Keratinocyte (primary cell): ENCODE data around the gene IFITM5. TPM values are rescaled to one million over a fixed set of nuclear protein-coding genes. Genes with fewer than 3 reads are reported as not detected.

Experiments used
- DNase-seq: peaks from one replicate; pipeline ENCODE4 v3.0.0-alpha.2; 2011; ENCODE audit warnings: low read depth, missing footprints, low spot score
- FAIRE-seq: peaks from 2 replicates; lab custom pipeline; 2011; peaks lifted over from hg19 to GRCh38; lab: Jason Lieb, UNC
- H2AFZ ChIP-seq: 2 replicates; pipeline ENCODE4 v1.6.0; 2012; ENCODE audit warnings: low read length, control low read depth, inconsistent platforms; ENCODE audit not compliant: control insufficient read depth
- H3K27ac ChIP-seq: 2 replicates; pipeline ENCODE4 v1.5.1; 2011; ENCODE audit warnings: low read length; ENCODE audit not compliant: control insufficient read depth, insufficient read depth
- H3K27me3 ChIP-seq: 3 replicates; pipeline ENCODE4 v1.6.0; 2011; ENCODE audit warnings: low read length; ENCODE audit not compliant: control insufficient read depth, insufficient read depth; ENCODE audit errors: extremely low read depth
- H3K36me3 ChIP-seq, 2 experiments: 2 replicates in 1 of 2; 3 replicates in 1 of 2; pipeline ENCODE4 v1.5.1; 2011; ENCODE audit warnings: low read length in 2 of 2, mild to moderate bottlenecking in 1 of 2; ENCODE audit not compliant: control insufficient read depth in 2 of 2, insufficient read depth in 2 of 2; ENCODE audit errors: extremely low read depth in 1 of 2
- H3K4me1 ChIP-seq: 3 replicates; pipeline ENCODE4 v1.5.1; 2011; ENCODE audit warnings: low read length; ENCODE audit not compliant: control insufficient read depth, insufficient read depth; ENCODE audit errors: extremely low read depth
- H3K4me2 ChIP-seq: 3 replicates; pipeline ENCODE4 v1.6.0; 2011; ENCODE audit warnings: low read depth, low read length; ENCODE audit not compliant: control insufficient read depth, insufficient read depth; ENCODE audit errors: extremely low read depth
- H3K4me3 ChIP-seq, 3 experiments: fragments of 200-600 bp in 1 of 3; sonication (generic) in 1 of 3; 2 replicates in 2 of 3; 3 replicates in 1 of 3; pipeline ENCODE4 v1.5.1; 2011 to 2016; ENCODE audit warnings: low read length in 3 of 3, mild to moderate bottlenecking in 3 of 3, control low read depth in 2 of 3, inconsistent platforms in 1 of 3, low read depth in 1 of 3, mixed read lengths in 1 of 3, mixed run types in 1 of 3, moderate library complexity in 1 of 3; ENCODE audit not compliant: control insufficient read depth in 2 of 3, insufficient read depth in 2 of 3; ENCODE audit errors: extremely low read depth in 1 of 3
- H3K79me2 ChIP-seq: 2 replicates; pipeline ENCODE4 v1.6.0; 2012; ENCODE audit warnings: low read length; ENCODE audit not compliant: control insufficient read depth, insufficient read depth
- H3K9ac ChIP-seq: 3 replicates; pipeline ENCODE4 v1.6.0; 2011; ENCODE audit warnings: low read length; ENCODE audit not compliant: control insufficient read depth, insufficient read depth; ENCODE audit errors: extremely low read depth
- H3K9me1 ChIP-seq: 3 replicates; pipeline ENCODE4 v1.6.0; 2011; ENCODE audit warnings: low read length; ENCODE audit not compliant: control insufficient read depth, insufficient read depth; ENCODE audit errors: extremely low read depth
- H3K9me3 ChIP-seq: 2 replicates; pipeline ENCODE4 v1.5.1; 2012; ENCODE audit warnings: low read depth, low read length; ENCODE audit not compliant: control insufficient read depth
- H4K20me1 ChIP-seq: 3 replicates; pipeline ENCODE4 v1.6.0; 2011; ENCODE audit warnings: low read length; ENCODE audit not compliant: control insufficient read depth, insufficient read depth; ENCODE audit errors: extremely low read depth
- EZH2 ChIP-seq: IDR thresholded peaks from one replicate; pipeline ENCODE4 v1.6.1; 2012; ENCODE audit warnings: inconsistent platforms, mild to moderate bottlenecking, low read length, moderate library complexity
- dilution Hi-C: fragments of 300-500 bp; cut with MboI; formaldehyde crosslinking; loops from one replicate; pipeline ENCODE4 v1.7.0; 2020; ENCODE audit warnings: low sequenced_read_pairs; ENCODE audit not compliant: extremely low pct_ligation_motif_present
- polyA plus RNA-seq, 5 experiments: library from polyadenylated mRNA; depleted of rRNA in 3 of 5; stranded (reverse) in 3 of 5; stranded (forward) in 1 of 5; unstranded in 1 of 5; fragments of >200 nt; gene quantifications; 1 replicate in 1 of 5; 2 replicates in 3 of 5; 3 replicates in 1 of 5; pipeline versions ENCODE4 v1.2.1 to v1.2.3, GENCODE V29; 2011 to 2012; ENCODE audit warnings: missing spikeins in 2 of 5, low read depth in 1 of 5, low replicate concordance in 1 of 5
- TF ChIP-seq, protein P1 (sequence below), 3 experiments: IDR thresholded peaks in 1 of 3; conservative IDR thresholded peaks in 1 of 3; optimal IDR thresholded peaks in 1 of 3; 2 replicates in 2 of 3; 3 replicates in 1 of 3; pipeline versions ENCODE3 to v1.5.1; 2011; ENCODE audit warnings: low read length in 3 of 3, mild to moderate bottlenecking in 3 of 3, moderate library complexity in 2 of 3, control low read depth in 1 of 3, inconsistent platforms in 1 of 3; ENCODE audit not compliant: insufficient read depth in 2 of 3; ENCODE audit errors: extremely low read depth in 1 of 3

Gene IFITM5
- polyA plus RNA-seq, 1 donor (not counting 4 experiments of a cell fraction or from before 2014, with no cell fraction given) = not detected

DNA sequence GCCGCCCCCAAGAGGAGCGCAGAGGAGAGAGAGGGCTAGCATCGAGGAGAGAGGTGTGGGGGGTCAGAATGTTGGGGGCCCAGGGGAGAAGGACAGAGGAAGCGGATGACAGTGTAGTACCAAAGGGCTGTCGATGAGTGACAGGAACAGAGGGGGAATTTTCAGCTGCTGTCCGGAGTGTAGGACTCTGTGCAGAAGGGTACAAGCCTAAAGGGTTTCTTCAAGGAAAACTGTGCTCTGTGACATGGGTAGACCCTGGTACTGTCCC, 26.5 kb downstream of the IFITM5 start:
- dilution Hi-C loops = no loop called here
- H3K4me2 ChIP-seq = no peak overlapping the region
- TF ChIP-seq, protein P1, sequence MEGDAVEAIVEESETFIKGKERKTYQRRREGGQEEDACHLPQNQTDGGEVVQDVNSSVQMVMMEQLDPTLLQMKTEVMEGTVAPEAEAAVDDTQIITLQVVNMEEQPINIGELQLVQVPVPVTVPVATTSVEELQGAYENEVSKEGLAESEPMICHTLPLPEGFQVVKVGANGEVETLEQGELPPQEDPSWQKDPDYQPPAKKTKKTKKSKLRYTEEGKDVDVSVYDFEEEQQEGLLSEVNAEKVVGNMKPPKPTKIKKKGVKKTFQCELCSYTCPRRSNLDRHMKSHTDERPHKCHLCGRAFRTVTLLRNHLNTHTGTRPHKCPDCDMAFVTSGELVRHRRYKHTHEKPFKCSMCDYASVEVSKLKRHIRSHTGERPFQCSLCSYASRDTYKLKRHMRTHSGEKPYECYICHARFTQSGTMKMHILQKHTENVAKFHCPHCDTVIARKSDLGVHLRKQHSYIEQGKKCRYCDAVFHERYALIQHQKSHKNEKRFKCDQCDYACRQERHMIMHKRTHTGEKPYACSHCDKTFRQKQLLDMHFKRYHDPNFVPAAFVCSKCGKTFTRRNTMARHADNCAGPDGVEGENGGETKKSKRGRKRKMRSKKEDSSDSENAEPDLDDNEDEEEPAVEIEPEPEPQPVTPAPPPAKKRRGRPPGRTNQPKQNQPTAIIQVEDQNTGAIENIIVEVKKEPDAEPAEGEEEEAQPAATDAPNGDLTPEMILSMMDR (optimal IDR thresholded peaks at IDR 0.05 in 1 of 3, IDR thresholded peaks at IDR 0.05 in 1 of 3, conservative IDR thresholded peaks at IDR 0.05 in 1 of 3; ENCODE audit: extremely low read depth in 1 of 3, insufficient read depth in 2 of 3, low read length in 3 of 3) = no peak
- no peak for TF ChIP-seq EZH2
- no peaks in the 10 kb centered on the region for H3K79me2 ChIP-seq
- DNase-seq (no peak), FAIRE-seq (no peak)
- H4K20me1 ChIP-seq = no peaks in the 10 kb centered on the region
- no peak overlapping the region for H3K4me3 ChIP-seq
- no peaks in the 10 kb centered on the region for H3K9me3 ChIP-seq
- peaks cover 3% of the 10 kb centered on the region for H3K4me1 ChIP-seq
- H3K9me1 ChIP-seq = no peaks in the 10 kb centered on the region
- H3K27ac ChIP-seq = no peak overlapping the region
- H3K27me3 ChIP-seq = peaks cover 10% of the 10 kb centered on the region
- H3K9ac ChIP-seq = no peak overlapping the region
- H2AFZ ChIP-seq = no peak overlapping the region
- H3K36me3 ChIP-seq = no peaks in the 10 kb centered on the region

DNA sequence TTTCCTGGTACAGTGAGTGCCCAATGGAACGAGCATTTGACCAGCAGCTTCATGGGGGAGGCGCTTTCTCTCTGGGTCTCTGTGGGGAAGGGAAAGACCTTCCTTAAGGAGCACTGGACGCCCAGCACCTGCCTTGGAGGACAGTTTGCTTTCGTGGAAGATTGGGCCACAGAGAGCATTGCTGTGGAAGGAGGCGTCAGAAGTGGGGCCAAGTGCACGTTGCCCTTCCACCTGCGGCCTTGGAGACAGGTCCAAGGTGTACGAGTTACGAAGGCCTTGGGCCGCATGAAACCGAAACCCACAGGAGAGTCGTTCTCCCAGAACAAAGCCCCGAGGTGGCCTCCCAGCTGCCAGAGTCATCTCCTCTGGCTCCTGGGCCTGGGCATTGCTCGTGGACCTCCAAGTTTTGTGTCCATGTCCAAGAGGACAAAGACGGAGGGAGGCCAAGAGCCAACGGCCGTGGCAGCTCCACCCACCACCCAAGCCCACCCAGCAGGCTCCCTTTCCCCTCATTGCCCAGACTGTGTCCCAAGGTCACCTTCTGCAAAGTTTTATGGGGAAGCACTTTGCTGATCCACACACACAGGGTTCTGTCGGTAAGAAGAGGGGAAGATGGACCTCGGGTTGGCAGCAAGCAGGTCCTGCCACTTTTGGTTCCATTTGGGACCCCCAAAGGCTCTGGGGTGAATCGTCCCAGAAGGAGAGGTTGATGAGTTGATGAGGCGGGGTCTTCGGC, 27.0 kb downstream of the IFITM5 start:
- Histone ChIP-seq H3K79me2 (no peaks in the 10 kb centered on the region), H3K4me1 (peaks cover 7% of the 10 kb centered on the region), H4K20me1 (no peaks in the 10 kb centered on the region), H3K27me3 (peaks cover 6% of the 10 kb centered on the region), H3K9me1 (no peaks in the 10 kb centered on the region), H2AFZ (no peak overlapping the region), H3K4me2 (no peak overlapping the region), H3K36me3 (no peaks in the 10 kb centered on the region), H3K9ac (no peak overlapping the region), H3K4me3 (no peak overlapping the region), H3K27ac (no peak overlapping the region), H3K9me3 (no peaks in the 10 kb centered on the region)
- no peak for DNase-seq
- TF ChIP-seq, protein P1 (optimal IDR thresholded peaks at IDR 0.05 in 1 of 3, IDR thresholded peaks at IDR 0.05 in 1 of 3, conservative IDR thresholded peaks at IDR 0.05 in 1 of 3; ENCODE audit: extremely low read depth in 1 of 3, insufficient read depth in 2 of 3, low read length in 3 of 3) = no peak
- no peak for TF ChIP-seq EZH2
- no peak for FAIRE-seq
- dilution Hi-C loops = no loop called here
